Measurements from ENCODE around the gene ZIC2. TPM values are rescaled to one million over a fixed set of nuclear protein-coding genes. Genes with fewer than 3 reads are reported as not detected.

ZIC2 gene
- total RNA-seq, 1 experiment from 2014 or later = 426 TPM

DNA sequence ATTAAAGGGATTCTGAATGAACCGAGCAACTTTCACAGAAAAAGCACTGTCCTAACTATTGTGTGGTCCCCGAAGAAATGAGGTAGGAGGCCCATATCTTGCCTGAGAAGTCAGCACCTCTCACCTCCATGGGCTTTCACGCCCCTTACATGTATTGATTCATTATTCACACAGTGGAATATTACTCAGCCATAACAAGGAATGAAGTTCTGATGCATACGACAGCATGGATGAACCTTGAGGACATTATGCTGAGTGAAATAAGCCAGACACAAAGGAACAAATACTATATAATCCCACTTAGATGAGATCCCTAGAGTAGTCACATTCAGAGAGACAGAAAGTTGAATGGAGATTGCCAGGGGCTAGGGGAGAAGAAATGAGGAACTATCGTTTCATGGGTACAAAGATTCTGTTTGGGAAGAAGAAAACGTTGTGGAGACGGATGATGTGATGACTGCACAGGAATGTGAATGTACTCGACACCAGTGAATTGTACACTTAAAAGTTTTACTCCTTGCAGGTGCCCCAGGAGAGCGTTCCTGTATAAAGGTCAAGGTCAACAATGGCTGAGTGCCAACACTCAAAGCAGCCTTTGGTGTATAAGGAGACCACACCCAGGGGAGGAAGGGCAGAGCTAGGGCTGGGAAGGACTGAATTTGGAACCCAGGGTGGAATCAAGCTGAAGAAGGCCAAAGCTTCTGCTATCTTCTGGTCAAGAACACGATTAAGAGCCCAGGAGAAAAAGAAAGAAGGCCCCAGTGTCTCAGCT is 32.5 kb upstream of the ZIC2 start:
- Histone ChIP-seq H3K9ac (ENCODE audit: extremely low read depth, insufficient read length, low read length) (no peak overlapping the region), H4K20me1 (ENCODE audit: control insufficient read depth, insufficient read depth, insufficient read length) (no peaks in the 10 kb centered on the region), H3K14ac (ENCODE audit: insufficient read depth, low read length) (no peak overlapping the region), H4K8ac (replicated peaks; ENCODE audit: insufficient read length, low read depth, low read length) (no peak overlapping the region), H4K91ac (ENCODE audit: insufficient read length, low read depth, low read length) (no peak overlapping the region), H3K27me3 (ENCODE audit: insufficient read depth, low read length) (no peaks in the 10 kb centered on the region), H3K9me3 (ENCODE audit: control insufficient read depth, low read depth, low read length) (no peaks in the 10 kb centered on the region), H2BK12ac (ENCODE audit: insufficient read length, low read depth, low read length) (no peak overlapping the region), H3K23ac (ENCODE audit: insufficient read length, low read depth, low read length) (no peak overlapping the region), H2BK20ac (ENCODE audit: low read depth, low read length, poor library complexity, severe bottlenecking) (no peak overlapping the region), H3K4me1 (ENCODE audit: insufficient read depth, low read length) (no peaks in the 10 kb centered on the region; the same call in 1 of the 2 replicates), H3K79me1 (ENCODE audit: insufficient read depth, low read depth, low read length, poor library complexity, severe bottlenecking) (no peaks in the 10 kb centered on the region), H2AK5ac (ENCODE audit: insufficient read length, low read length) (no peak overlapping the region), H3K56ac (ENCODE audit: insufficient read length, low read depth, low read length) (no peak overlapping the region), H4K5ac (ENCODE audit: insufficient read length, low read depth, low read length) (no peak overlapping the region), H2BK120ac (ENCODE audit: low read depth, low read length, poor library complexity, severe bottlenecking) (no peak overlapping the region), H3K27ac (ENCODE audit: insufficient read length, low read depth, low read length) (no peak overlapping the region), H2BK15ac (ENCODE audit: low read depth, low read length) (no peak overlapping the region), H3K23me2 (ENCODE audit: insufficient read length, low read depth, low read length, poor library complexity, severe bottlenecking) (no peaks in the 10 kb centered on the region), H3K4ac (ENCODE audit: low read depth, low read length) (no peak overlapping the region), H3T11ph (ENCODE audit: low read length) (no peak overlapping the region), H3K18ac (ENCODE audit: insufficient read length, low read depth, low read length) (no peak overlapping the region), H3K79me2 (ENCODE audit: insufficient read depth, low read length) (no peaks in the 10 kb centered on the region), H2AFZ (ENCODE audit: low read length) (no peak overlapping the region), H3K4me2 (ENCODE audit: insufficient read depth, insufficient read length, low read length) (no peak overlapping the region), H2BK5ac (ENCODE audit: insufficient read length, low read length) (no peak overlapping the region)
- no peak overlapping the region for H3K4me3 Mint-ChIP-seq
- peaks cover 19 to 29% of the 10 kb centered on the region in 2 experiments for H3K4me1 Mint-ChIP-seq
- no peak for DNase-seq
- peak overlapping the region in 1 of 3 experiments; percentile 33; a peak in 1 of 7 replicates for H3K27ac Mint-ChIP-seq
- H3K27me3 Mint-ChIP-seq (ENCODE audit: low read depth) = peaks cover 32% of the 10 kb centered on the region
- WGBS (ENCODE audit: extremely low coverage, insufficient read length, low lambda C conversion rate) = no CpG with 5 or more reads among the region's 10 CpGs
- H3K9me3 Mint-ChIP-seq = no peaks in the 10 kb centered on the region
- TF ChIP-seq, protein P1, sequence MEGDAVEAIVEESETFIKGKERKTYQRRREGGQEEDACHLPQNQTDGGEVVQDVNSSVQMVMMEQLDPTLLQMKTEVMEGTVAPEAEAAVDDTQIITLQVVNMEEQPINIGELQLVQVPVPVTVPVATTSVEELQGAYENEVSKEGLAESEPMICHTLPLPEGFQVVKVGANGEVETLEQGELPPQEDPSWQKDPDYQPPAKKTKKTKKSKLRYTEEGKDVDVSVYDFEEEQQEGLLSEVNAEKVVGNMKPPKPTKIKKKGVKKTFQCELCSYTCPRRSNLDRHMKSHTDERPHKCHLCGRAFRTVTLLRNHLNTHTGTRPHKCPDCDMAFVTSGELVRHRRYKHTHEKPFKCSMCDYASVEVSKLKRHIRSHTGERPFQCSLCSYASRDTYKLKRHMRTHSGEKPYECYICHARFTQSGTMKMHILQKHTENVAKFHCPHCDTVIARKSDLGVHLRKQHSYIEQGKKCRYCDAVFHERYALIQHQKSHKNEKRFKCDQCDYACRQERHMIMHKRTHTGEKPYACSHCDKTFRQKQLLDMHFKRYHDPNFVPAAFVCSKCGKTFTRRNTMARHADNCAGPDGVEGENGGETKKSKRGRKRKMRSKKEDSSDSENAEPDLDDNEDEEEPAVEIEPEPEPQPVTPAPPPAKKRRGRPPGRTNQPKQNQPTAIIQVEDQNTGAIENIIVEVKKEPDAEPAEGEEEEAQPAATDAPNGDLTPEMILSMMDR (conservative IDR thresholded peaks at IDR 0.05) = no peak
- H3K36me3 Mint-ChIP-seq (ENCODE audit: insufficient read depth in 1 of 3, low read depth in 3 of 3) = no peaks in the 10 kb centered on the region; a peak in 2 of 7 replicates

Measured in H9 (cell line).